Pons (tissue), 1 donor: ENCODE data around the gene GUCY2F.

Source experiments
- DNase-seq: peaks from one replicate; pipeline ENCODE4 v3.0.0-alpha.2; 2016; ENCODE audit warnings: low spot score

GUCY2F gene

GRCh38 chrX:109481986-109482385 is at the start of gene GUCY2F:
GUCY2F (minus strand) TSS chrX:109482086; CDS start chrX:109475936, 6,150 bp downstream.
- no peak for DNase-seq

- no peak for DNase-seq
Observed at GRCh38 chrX:109519001-109519400, 37.1 kb upstream of the GUCY2F start.

GRCh38 chrX:109511113-109511512 is 29.2 kb upstream of the GUCY2F start:
- no peak for DNase-seq

- no peak for DNase-seq
Observed at GRCh38 chrX:109508915-109509314, 27.0 kb upstream of the GUCY2F start.

GRCh38 chrX:109501176-109501575 is 19.3 kb upstream of the GUCY2F start:
- no peak for DNase-seq

- no peak for DNase-seq
Observed at GRCh38 chrX:109498434-109498833, 16.5 kb upstream of the GUCY2F start.

GRCh38 chrX:109489174-109489573 is 7.3 kb upstream of the GUCY2F start:
- DNase-seq: no peak

GRCh38 chrX:109487640-109488039 is 5.8 kb upstream of the GUCY2F start:
- DNase-seq: peak; percentile 5

GRCh38 chrX:109485470-109486340 is 3.8 kb upstream of the GUCY2F start:
- peak; percentile 67 for DNase-seq

GRCh38 chrX:109484886-109485285 is 3.0 kb upstream of the GUCY2F start:
- DNase-seq: no peak

- DNase-seq: peak; percentile 65
Observed at GRCh38 chrX:109475174-109475891, 6.6 kb downstream of the GUCY2F start.

- DNase-seq: no peak
Observed at GRCh38 chrX:109472939-109473735, 8.7 kb downstream of the GUCY2F start.

GRCh38 chrX:109464231-109464630 is 17.7 kb downstream of the GUCY2F start:
- DNase-seq: no peak

GRCh38 chrX:109463784-109464183 is 18.1 kb downstream of the GUCY2F start:
- no peak for DNase-seq

- peak; percentile 52 for DNase-seq
Observed at GRCh38 chrX:109448282-109448938, 33.5 kb downstream of the GUCY2F start.

- DNase-seq: no peak
Observed at GRCh38 chrX:109441266-109441665, 40.6 kb downstream of the GUCY2F start.

- DNase-seq: no peak
Observed at GRCh38 chrX:109440475-109440874, 41.4 kb downstream of the GUCY2F start.

- no peak for DNase-seq
Observed at GRCh38 chrX:109409181-109409580, 72.7 kb downstream of the GUCY2F start.

- DNase-seq: no peak
Observed at GRCh38 chrX:109403922-109404321, 78.0 kb downstream of the GUCY2F start.

- DNase-seq: no peak
Observed at GRCh38 chrX:109399831-109400230, 82.1 kb downstream of the GUCY2F start.

- DNase-seq: no peak
Observed at GRCh38 chrX:109398833-109399232, 83.1 kb downstream of the GUCY2F start.

- no peak for DNase-seq
Observed at GRCh38 chrX:109398061-109398460, 83.8 kb downstream of the GUCY2F start.
